ENCODE results near the gene FAM216A. TPM values are rescaled to one million over a fixed set of nuclear protein-coding genes. Genes with fewer than 3 reads are reported as not detected.

The FAM216A gene
- polyA plus RNA-seq, 1 donor (not counting 4 experiments of a cell fraction or from before 2014, with no cell fraction given): 15.3 TPM

GRCh38 chr12:110466791-110467190 lies 1.9 kb upstream of the FAM216A start:
- Histone ChIP-seq H3K79me2 (ENCODE audit: control insufficient read depth, insufficient read depth, low read length) (peaks cover 23% of the 10 kb centered on the region), H2AFZ (ENCODE audit: control insufficient read depth, low read length) (peak overlapping the region; percentile 30), H3K27me3 (ENCODE audit: control insufficient read depth, extremely low read depth, insufficient read depth, low read length) (no peaks in the 10 kb centered on the region), H3K9me1 (ENCODE audit: control insufficient read depth, extremely low read depth, insufficient read depth, low read length) (no peaks in the 10 kb centered on the region), H3K4me3 (ENCODE audit: control insufficient read depth in 2 of 3, extremely low read depth in 1 of 3, insufficient read depth in 2 of 3, low read depth in 1 of 3, low read length in 3 of 3) (peak overlapping the region; percentile 51 to 79 (median 73)), H4K20me1 (ENCODE audit: control insufficient read depth, extremely low read depth, insufficient read depth, low read length) (no peaks in the 10 kb centered on the region), H3K4me1 (ENCODE audit: control insufficient read depth, extremely low read depth, insufficient read depth, low read length) (peaks cover 10% of the 10 kb centered on the region), H3K27ac (ENCODE audit: control insufficient read depth, insufficient read depth, low read length) (peak overlapping the region; percentile 88), H3K9ac (ENCODE audit: control insufficient read depth, extremely low read depth, insufficient read depth, low read length) (peak overlapping the region; percentile 85), H3K9me3 (ENCODE audit: control insufficient read depth, low read depth, low read length) (no peaks in the 10 kb centered on the region), H3K4me2 (ENCODE audit: control insufficient read depth, extremely low read depth, insufficient read depth, low read depth, low read length) (peak overlapping the region; percentile 98), H3K36me3 (ENCODE audit: control insufficient read depth in 2 of 2, extremely low read depth in 1 of 2, insufficient read depth in 2 of 2, low read length in 2 of 2) (peaks cover 3 to 8% of the 10 kb centered on the region in 2 experiments)
- TF ChIP-seq, protein P1, sequence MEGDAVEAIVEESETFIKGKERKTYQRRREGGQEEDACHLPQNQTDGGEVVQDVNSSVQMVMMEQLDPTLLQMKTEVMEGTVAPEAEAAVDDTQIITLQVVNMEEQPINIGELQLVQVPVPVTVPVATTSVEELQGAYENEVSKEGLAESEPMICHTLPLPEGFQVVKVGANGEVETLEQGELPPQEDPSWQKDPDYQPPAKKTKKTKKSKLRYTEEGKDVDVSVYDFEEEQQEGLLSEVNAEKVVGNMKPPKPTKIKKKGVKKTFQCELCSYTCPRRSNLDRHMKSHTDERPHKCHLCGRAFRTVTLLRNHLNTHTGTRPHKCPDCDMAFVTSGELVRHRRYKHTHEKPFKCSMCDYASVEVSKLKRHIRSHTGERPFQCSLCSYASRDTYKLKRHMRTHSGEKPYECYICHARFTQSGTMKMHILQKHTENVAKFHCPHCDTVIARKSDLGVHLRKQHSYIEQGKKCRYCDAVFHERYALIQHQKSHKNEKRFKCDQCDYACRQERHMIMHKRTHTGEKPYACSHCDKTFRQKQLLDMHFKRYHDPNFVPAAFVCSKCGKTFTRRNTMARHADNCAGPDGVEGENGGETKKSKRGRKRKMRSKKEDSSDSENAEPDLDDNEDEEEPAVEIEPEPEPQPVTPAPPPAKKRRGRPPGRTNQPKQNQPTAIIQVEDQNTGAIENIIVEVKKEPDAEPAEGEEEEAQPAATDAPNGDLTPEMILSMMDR (optimal IDR thresholded peaks at IDR 0.05 in 1 of 3, IDR thresholded peaks at IDR 0.05 in 1 of 3, conservative IDR thresholded peaks at IDR 0.05 in 1 of 3; ENCODE audit: extremely low read depth in 1 of 3, insufficient read depth in 2 of 3, low read length in 3 of 3): no peak
- no peak for TF ChIP-seq EZH2 (IDR thresholded peaks at IDR 0.05; ENCODE audit: low read length)
- dilution Hi-C loops (cut with MboI; ENCODE audit: extremely low pct_ligation_motif_present, low sequenced_read_pairs): no loop called here
- DNase-seq (ENCODE audit: low read depth, low spot score) (no peak), FAIRE-seq (no peak)

GRCh38 chr12:110467847-110468213 lies 815 bp upstream of the FAM216A start:
- H3K9me1 ChIP-seq (ENCODE audit: control insufficient read depth, extremely low read depth, insufficient read depth, low read length): no peaks in the 10 kb centered on the region
- H3K79me2 ChIP-seq (ENCODE audit: control insufficient read depth, insufficient read depth, low read length): peaks cover 21% of the 10 kb centered on the region
- peak overlapping the region; percentile 98 for H3K4me2 ChIP-seq (ENCODE audit: control insufficient read depth, extremely low read depth, insufficient read depth, low read depth, low read length)
- TF ChIP-seq, protein P1 (optimal IDR thresholded peaks at IDR 0.05 in 1 of 3, IDR thresholded peaks at IDR 0.05 in 1 of 3, conservative IDR thresholded peaks at IDR 0.05 in 1 of 3; ENCODE audit: extremely low read depth in 1 of 3, insufficient read depth in 2 of 3, low read length in 3 of 3): no peak
- TF ChIP-seq EZH2 (IDR thresholded peaks at IDR 0.05; ENCODE audit: low read length): no peak
- DNase-seq (ENCODE audit: low read depth, low spot score) (no peak), FAIRE-seq (no peak)
- H3K27ac ChIP-seq (ENCODE audit: control insufficient read depth, insufficient read depth, low read length): peak overlapping the region; percentile 88
- H4K20me1 ChIP-seq (ENCODE audit: control insufficient read depth, extremely low read depth, insufficient read depth, low read length): no peaks in the 10 kb centered on the region
- peak overlapping the region; percentile 51 to 79 (median 73) for H3K4me3 ChIP-seq (ENCODE audit: control insufficient read depth in 2 of 3, extremely low read depth in 1 of 3, insufficient read depth in 2 of 3, low read depth in 1 of 3, low read length in 3 of 3)
- no peaks in the 10 kb centered on the region for H3K9me3 ChIP-seq (ENCODE audit: control insufficient read depth, low read depth, low read length)
- H3K9ac ChIP-seq (ENCODE audit: control insufficient read depth, extremely low read depth, insufficient read depth, low read length): peak overlapping the region; percentile 85
- peak overlapping the region; percentile 80 for H2AFZ ChIP-seq (ENCODE audit: control insufficient read depth, low read length)
- H3K4me1 ChIP-seq (ENCODE audit: control insufficient read depth, extremely low read depth, insufficient read depth, low read length): peaks cover 10% of the 10 kb centered on the region
- peaks cover 3 to 8% of the 10 kb centered on the region in 2 experiments for H3K36me3 ChIP-seq (ENCODE audit: control insufficient read depth in 2 of 2, extremely low read depth in 1 of 2, insufficient read depth in 2 of 2, low read length in 2 of 2)
- no peaks in the 10 kb centered on the region for H3K27me3 ChIP-seq (ENCODE audit: control insufficient read depth, extremely low read depth, insufficient read depth, low read length)
- dilution Hi-C loops (cut with MboI; ENCODE audit: extremely low pct_ligation_motif_present, low sequenced_read_pairs): no loop called here

Data from keratinocyte (primary cell).